HEK293T (cell line): Measurements from ENCODE around the gene DNAH8.

Experiments used
- ARNT ChIP-seq: fragments of 450-650 bp; IDR thresholded peaks from 2 replicates; pipeline ENCODE4 v1.6.1; 2017; ENCODE audit warnings: mild to moderate bottlenecking
- BHLHE40 ChIP-seq: fragments of 450-650 bp; IDR thresholded peaks from 2 replicates; pipeline ENCODE4 v1.6.1; 2016; ENCODE audit warnings: mild to moderate bottlenecking, moderate library complexity, borderline replicate concordance
- ELF4 ChIP-seq: fragments of 450-650 bp; IDR thresholded peaks from 2 replicates; pipeline ENCODE4 v1.6.1; 2017; ENCODE audit warnings: antibody characterized with exemption
- FOXM1 ChIP-seq: fragments of 450-650 bp; IDR thresholded peaks from 2 replicates; pipeline ENCODE4 v1.6.1; 2017; ENCODE audit warnings: mild to moderate bottlenecking, borderline replicate concordance
- LEF1 ChIP-seq: fragments of 450-650 bp; IDR thresholded peaks from 2 replicates; pipeline ENCODE4 v1.6.1; 2017; ENCODE audit warnings: mild to moderate bottlenecking, borderline replicate concordance
- NFRKB ChIP-seq: fragments of 450-650 bp; IDR thresholded peaks from 2 replicates; pipeline ENCODE4 v1.6.1; 2016; ENCODE audit warnings: mild to moderate bottlenecking, moderate library complexity
- SP1 ChIP-seq: fragments of 450-650 bp; IDR thresholded peaks from 2 replicates; pipeline ENCODE4 v1.6.1; 2017
- TARDBP ChIP-seq: fragments of 450-650 bp; IDR thresholded peaks from 2 replicates; pipeline ENCODE4 v1.6.1; 2016
- ZNF384 ChIP-seq: fragments of 450-650 bp; IDR thresholded peaks from 2 replicates; pipeline ENCODE4 v1.6.1; 2016
- TF ChIP-seq, protein P1 (sequence below): fragments of 450-650 bp; IDR thresholded peaks from 2 replicates; pipeline ENCODE4 v1.6.1; 2016

DNA sequence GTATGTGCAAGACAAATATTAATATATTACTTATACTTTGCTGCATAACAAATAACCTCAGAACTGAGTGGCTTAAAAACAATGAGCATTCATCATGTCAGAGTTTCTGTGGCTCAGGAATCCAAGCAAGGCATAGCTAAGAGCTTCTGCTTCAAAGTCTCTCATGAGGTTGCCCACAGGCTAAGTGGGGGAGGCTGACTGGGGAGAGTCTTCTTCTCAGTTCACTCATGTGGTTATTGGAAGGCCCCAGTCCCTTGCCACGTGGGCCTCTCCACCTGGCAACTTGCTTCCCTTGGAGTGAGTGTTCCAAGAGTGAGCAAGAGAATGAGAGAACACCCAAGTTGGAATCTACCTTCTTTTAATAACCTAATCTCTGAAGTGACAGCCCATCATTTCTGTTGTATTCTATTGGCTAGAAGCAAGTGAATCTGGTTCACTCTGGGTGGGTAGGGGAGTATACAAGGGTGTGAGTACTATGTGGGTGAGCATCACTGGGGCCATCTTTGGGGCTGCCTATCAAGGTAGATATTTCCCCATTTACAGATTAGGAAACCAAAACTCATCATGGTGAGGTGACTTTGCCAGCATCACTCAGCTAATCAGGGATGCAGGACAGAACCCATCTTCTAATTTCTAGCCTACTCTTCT is 36.0 kb downstream of the DNAH8 start:
- TF ChIP-seq FOXM1: no peak
- TF ChIP-seq SP1: no peak
- TF ChIP-seq ZNF384: no peak
- TF ChIP-seq ARNT: no peak
- TF ChIP-seq, protein P1, sequence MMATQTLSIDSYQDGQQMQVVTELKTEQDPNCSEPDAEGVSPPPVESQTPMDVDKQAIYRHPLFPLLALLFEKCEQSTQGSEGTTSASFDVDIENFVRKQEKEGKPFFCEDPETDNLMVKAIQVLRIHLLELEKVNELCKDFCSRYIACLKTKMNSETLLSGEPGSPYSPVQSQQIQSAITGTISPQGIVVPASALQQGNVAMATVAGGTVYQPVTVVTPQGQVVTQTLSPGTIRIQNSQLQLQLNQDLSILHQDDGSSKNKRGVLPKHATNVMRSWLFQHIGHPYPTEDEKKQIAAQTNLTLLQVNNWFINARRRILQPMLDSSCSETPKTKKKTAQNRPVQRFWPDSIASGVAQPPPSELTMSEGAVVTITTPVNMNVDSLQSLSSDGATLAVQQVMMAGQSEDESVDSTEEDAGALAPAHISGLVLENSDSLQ: no peak
- TF ChIP-seq TARDBP: no peak
- TF ChIP-seq ELF4: no peak
- no peak for TF ChIP-seq LEF1
- no peak for TF ChIP-seq BHLHE40
- no peak for TF ChIP-seq NFRKB
